HEK293 (cell line): Measurements from ENCODE around the gene TNFAIP8L2.

Experiments
- CTCF ChIA-PET: fragments of 350-600 bp; formaldehyde crosslinking; extraction: SDS; loops from one replicate; lab custom pipeline; 2021; ENCODE audit warnings: antibody characterized with exemption; lab: Yijun Ruan, JAX
- POLR2A ChIA-PET: fragments of 300-600 bp; formaldehyde crosslinking; extraction: SDS; loops from one replicate; lab custom pipeline; 2020; ENCODE audit warnings: antibody characterized with exemption, inconsistent platforms; lab: Yijun Ruan, JAX
- H3K27ac ChIP-seq: fragments of 200-500 bp; sonication (Bioruptor generic); 2 replicates; pipeline ENCODE4 v1.5.1; 2014; ENCODE audit warnings: low read depth, low read length, control low read depth, inconsistent platforms; ENCODE audit errors: extremely low read depth
- H3K36me3 ChIP-seq, 2 experiments: fragments of 200-500 bp in 1 of 2; sonication (Bioruptor generic) in 1 of 2; 1 replicate in 1 of 2; 2 replicates in 1 of 2; pipeline ENCODE4 v1.5.1; 2014 to 2017; ENCODE audit warnings: inconsistent platforms in 2 of 2, low read length in 2 of 2; ENCODE audit not compliant: control insufficient read depth in 2 of 2, insufficient read depth in 1 of 2
- H3K4me1 ChIP-seq: fragments of 200-500 bp; sonication (Bioruptor generic); 2 replicates; pipeline ENCODE4 v1.5.1; 2014; ENCODE audit warnings: mild to moderate bottlenecking, low read length, inconsistent platforms; ENCODE audit not compliant: control insufficient read depth, insufficient read depth
- H3K4me3 ChIP-seq: 2 replicates; pipeline ENCODE4 v1.5.1; 2011; ENCODE audit warnings: low read depth, mild to moderate bottlenecking, control low read depth, low read length, moderate library complexity
- H3K9me3 ChIP-seq: fragments of 200-500 bp; sonication (Bioruptor generic); 2 replicates; pipeline ENCODE4 v1.5.1; 2014; ENCODE audit warnings: low read depth, low read length, inconsistent platforms; ENCODE audit not compliant: control insufficient read depth, insufficient read depth
- FEZF1 ChIP-seq: fragments of 450-650 bp; formaldehyde crosslinking; IDR thresholded peaks from 2 replicates; pipeline ENCODE4 v1.5.1; 2016; ENCODE audit warnings: missing biosample characterization, missing genetic modification characterization
- KLF17 ChIP-seq: fragments of 450-650 bp; formaldehyde crosslinking; IDR thresholded peaks from 2 replicates; pipeline ENCODE4 v1.5.1; 2016; ENCODE audit warnings: missing biosample characterization, missing genetic modification characterization
- PATZ1 ChIP-seq: fragments of 450-650 bp; formaldehyde crosslinking; IDR thresholded peaks from 2 replicates; pipeline ENCODE4 v1.5.1; 2016; ENCODE audit warnings: missing biosample characterization, missing genetic modification characterization
- PRDM6 ChIP-seq: fragments of 450-650 bp; formaldehyde crosslinking; IDR thresholded peaks from 2 replicates; pipeline ENCODE4 v1.5.1; 2017; ENCODE audit warnings: missing biosample characterization, missing genetic modification characterization
- SP7 ChIP-seq: fragments of 450-650 bp; formaldehyde crosslinking; IDR thresholded peaks from 2 replicates; pipeline ENCODE4 v1.5.1; 2016; ENCODE audit warnings: missing biosample characterization, missing genetic modification characterization
- ZBTB20 ChIP-seq: fragments of 450-650 bp; formaldehyde crosslinking; IDR thresholded peaks from 2 replicates; pipeline ENCODE4 v1.5.1; 2016; ENCODE audit warnings: missing biosample characterization, missing genetic modification characterization
- ZBTB44 ChIP-seq: fragments of 450-650 bp; IDR thresholded peaks from 2 replicates; pipeline ENCODE4 v1.5.1; 2018; ENCODE audit warnings: missing biosample characterization, mild to moderate bottlenecking, missing genetic modification characterization
- ZFHX2 ChIP-seq: fragments of 450-650 bp; formaldehyde crosslinking; conservative IDR thresholded peaks from 2 replicates; pipeline ENCODE4 v1.5.1; 2016; ENCODE audit warnings: missing biosample characterization, missing genetic modification characterization
- ZNF112 ChIP-seq: fragments of 450-650 bp; formaldehyde crosslinking; IDR thresholded peaks from 2 replicates; pipeline ENCODE4 v1.5.0; 2017; ENCODE audit warnings: missing biosample characterization, missing genetic modification characterization
- ZNF133 ChIP-seq: fragments of 450-650 bp; formaldehyde crosslinking; IDR thresholded peaks from 2 replicates; pipeline ENCODE4 v1.5.1; 2016; ENCODE audit warnings: missing biosample characterization, missing genetic modification characterization
- ZNF138 ChIP-seq: fragments of 450-650 bp; formaldehyde crosslinking; IDR thresholded peaks from 2 replicates; pipeline ENCODE4 v1.5.1; 2016; ENCODE audit warnings: missing biosample characterization, missing genetic modification characterization, borderline replicate concordance
- ZNF211 ChIP-seq: fragments of 450-650 bp; formaldehyde crosslinking; IDR thresholded peaks from 2 replicates; pipeline ENCODE4 v1.5.1; 2016; ENCODE audit warnings: low read depth, missing biosample characterization, missing genetic modification characterization
- ZNF24 ChIP-seq: fragments of 450-650 bp; formaldehyde crosslinking; IDR thresholded peaks from 2 replicates; pipeline ENCODE4 v1.5.1; 2016; ENCODE audit warnings: missing biosample characterization, missing genetic modification characterization
- ZNF274 ChIP-seq, 2 experiments: fragments of 200-500 bp in 1 of 2; fragments of 450-650 bp in 1 of 2; sonication (Bioruptor generic) in 1 of 2; formaldehyde crosslinking in 1 of 2; IDR thresholded peaks; 2 replicates each; pipeline versions ENCODE4 v1.5.1 to v1.6.1; 2014 to 2016; ENCODE audit warnings: borderline replicate concordance in 1 of 2, inconsistent platforms in 1 of 2, low read length in 1 of 2, missing biosample characterization in 1 of 2, missing genetic modification characterization in 1 of 2
- ZNF350 ChIP-seq: fragments of 450-650 bp; formaldehyde crosslinking; IDR thresholded peaks from 2 replicates; pipeline ENCODE4 v1.5.0; 2017; ENCODE audit warnings: missing biosample characterization, mild to moderate bottlenecking, missing genetic modification characterization
- ZNF362 ChIP-seq: fragments of 450-650 bp; formaldehyde crosslinking; IDR thresholded peaks from 2 replicates; pipeline ENCODE4 v1.5.1; 2016; ENCODE audit warnings: missing biosample characterization, missing genetic modification characterization
- ZNF366 ChIP-seq: fragments of 450-650 bp; formaldehyde crosslinking; conservative IDR thresholded peaks from 2 replicates; pipeline ENCODE4 v1.5.1; 2016; ENCODE audit warnings: missing biosample characterization, missing genetic modification characterization
- ZNF423 ChIP-seq: fragments of 450-650 bp; formaldehyde crosslinking; IDR thresholded peaks from 2 replicates; pipeline ENCODE4 v1.5.1; 2016; ENCODE audit warnings: missing biosample characterization, missing genetic modification characterization
- ZNF48 ChIP-seq: fragments of 450-650 bp; formaldehyde crosslinking; IDR thresholded peaks from 2 replicates; pipeline ENCODE4 v1.5.1; 2016; ENCODE audit warnings: missing biosample characterization, missing genetic modification characterization
- ZNF580 ChIP-seq: fragments of 450-650 bp; formaldehyde crosslinking; IDR thresholded peaks from 2 replicates; pipeline ENCODE4 v1.5.1; 2016; ENCODE audit warnings: missing biosample characterization, missing genetic modification characterization
- ZNF629 ChIP-seq: fragments of 450-650 bp; formaldehyde crosslinking; IDR thresholded peaks from 2 replicates; pipeline ENCODE4 v1.5.1; 2017; ENCODE audit warnings: missing biosample characterization, missing genetic modification characterization
- ZNF660 ChIP-seq: fragments of 450-650 bp; IDR thresholded peaks from 2 replicates; pipeline ENCODE4 v1.5.1; 2018; ENCODE audit warnings: missing biosample characterization, mild to moderate bottlenecking, missing genetic modification characterization
- ZNF776 ChIP-seq: fragments of 450-650 bp; formaldehyde crosslinking; IDR thresholded peaks from 2 replicates; pipeline ENCODE4 v1.5.0; 2017; ENCODE audit warnings: missing biosample characterization, missing genetic modification characterization, borderline replicate concordance
- ZNF785 ChIP-seq: fragments of 450-650 bp; formaldehyde crosslinking; IDR thresholded peaks from 2 replicates; pipeline ENCODE4 v1.5.1; 2016; ENCODE audit warnings: missing biosample characterization, missing genetic modification characterization
- ZNF837 ChIP-seq: fragments of 450-650 bp; formaldehyde crosslinking; IDR thresholded peaks from 2 replicates; pipeline ENCODE4 v1.5.1; 2016; ENCODE audit warnings: missing biosample characterization, missing genetic modification characterization
- ZSCAN16 ChIP-seq: fragments of 450-650 bp; formaldehyde crosslinking; IDR thresholded peaks from 2 replicates; pipeline ENCODE4 v1.5.1; 2016; ENCODE audit warnings: missing biosample characterization, missing genetic modification characterization

Gene TNFAIP8L2

GRCh38 chr1:151113877-151114276, 42.6 kb upstream of the TNFAIP8L2 start:
- no peak for TF ChIP-seq ZNF48
- TF ChIP-seq SP7 (tag by site-specific recombination), result no peak
- TF ChIP-seq ZNF580, result no peak
- no peak for TF ChIP-seq ZSCAN16 (tag by site-specific recombination)
- TF ChIP-seq ZNF274 (IDR thresholded peaks at IDR 0.05; ENCODE audit: low read length), result no peak
- no peak for TF ChIP-seq ZNF274 (tag by site-specific recombination; IDR thresholded peaks at IDR 0.05; ENCODE audit: borderline replicate concordance)
- no peak for TF ChIP-seq ZBTB20 (tag by site-specific recombination)
- TF ChIP-seq PRDM6 (tag by site-specific recombination), result no peak
- no peak for TF ChIP-seq ZNF211
- no peak for TF ChIP-seq ZNF112 (tag by site-specific recombination)
- TF ChIP-seq KLF17 (tag by site-specific recombination), result no peak
- TF ChIP-seq ZNF423 (tag by site-specific recombination), result no peak
- TF ChIP-seq ZNF785 (tag by site-specific recombination), result no peak
- no peak for TF ChIP-seq ZNF138 (tag by site-specific recombination)
- TF ChIP-seq ZFHX2 (tag by site-specific recombination), result no peak
- TF ChIP-seq, all 188 proteins: peak for 0
- ChIA-PET POLR2A (no interaction called here), CTCF (interaction anchor here (0.7 to 4.5 kb wide), 2 partner anchors 14 to 18 kb away, joined by 5 to 19 read pairs; no protein-coding TSS in a partner anchor)
- Histone ChIP-seq H3K36me3 (peaks cover 0 to 5% of the 10 kb centered on the region in 2 experiments; a peak in 2 of 3 replicates), H3K4me1 (no peaks in the 10 kb centered on the region), H3K9me3 (no peaks in the 10 kb centered on the region), H3K4me3 (no peak overlapping the region), H3K27ac (no peak overlapping the region)

GRCh38 chr1:151124763-151125403, 31.6 kb upstream of the TNFAIP8L2 start:
- ChIA-PET CTCF (interaction anchor here (1.5 kb wide), 1 partner anchor 25 kb away, joined by 8 read pairs; no protein-coding TSS in a partner anchor), POLR2A (no interaction called here)
- TF ChIP-seq PATZ1 (tag by site-specific recombination), result no peak
- TF ChIP-seq FEZF1 (tag by site-specific recombination), result no peak
- TF ChIP-seq ZNF350 (tag by site-specific recombination), result no peak
- TF ChIP-seq ZNF776 (tag by site-specific recombination), result no peak
- no peak for TF ChIP-seq ZNF366 (tag by site-specific recombination)
- TF ChIP-seq ZNF24, result no peak
- TF ChIP-seq ZNF629, result no peak
- TF ChIP-seq ZNF660, result no peak
- no peak for TF ChIP-seq ZNF837
- no peak for TF ChIP-seq ZBTB44 (tag by site-specific recombination)
- TF ChIP-seq ZNF362 (tag by site-specific recombination), result no peak
- no peak for TF ChIP-seq ZNF133 (tag by site-specific recombination)
- no peak overlapping the region for H3K4me3 ChIP-seq
- H3K27ac ChIP-seq, result no peak overlapping the region
- H3K4me1 ChIP-seq, result 0 out of 2 replicates have a peak, but pooled peaks cover 2% of the 10 kb centered on the region
- no peaks in the 10 kb centered on the region for H3K36me3 ChIP-seq
- H3K9me3 ChIP-seq, result no peaks in the 10 kb centered on the region
